GM23248 (cell line): ENCODE results near the gene TMEM14C. TPM values are rescaled to one million over a fixed set of nuclear protein-coding genes. Genes with fewer than 3 reads are reported as not detected.

Experiments
- DNase-seq: peaks from one replicate; pipeline ENCODE4 v3.0.0-alpha.2; 2015
- H2AFZ ChIP-seq: fragments of 200-600 bp; sonication (generic); 2 replicates; pipeline ENCODE4 v1.6.1; 2016; ENCODE audit warnings: antibody characterized with exemption
- H3F3A ChIP-seq: fragments of 200-600 bp; sonication (generic); 2 replicates; pipeline ENCODE4 v1.6.1; 2016; ENCODE audit warnings: mild to moderate bottlenecking, antibody characterized with exemption, mixed run types; ENCODE audit not compliant: insufficient read depth
- H3K27ac ChIP-seq: fragments of 200-600 bp; sonication (generic); 2 replicates; pipeline ENCODE4 v1.5.1; 2016; ENCODE audit warnings: mild to moderate bottlenecking
- H3K27me3 ChIP-seq: fragments of 200-600 bp; sonication (generic); replicated peaks from 2 replicates; pipeline ENCODE4 v1.6.1; 2016; ENCODE audit warnings: mild to moderate bottlenecking; ENCODE audit not compliant: insufficient read depth
- H3K36me3 ChIP-seq: fragments of 200-600 bp; sonication (generic); 2 replicates; pipeline ENCODE4 v1.6.1; 2016; ENCODE audit warnings: low read depth, mild to moderate bottlenecking
- H3K4me1 ChIP-seq: fragments of 200-600 bp; sonication (generic); 2 replicates; pipeline ENCODE4 v1.6.1; 2016; ENCODE audit warnings: mild to moderate bottlenecking; ENCODE audit not compliant: insufficient read depth
- H3K4me2 ChIP-seq: fragments of 200-600 bp; sonication (generic); one replicate; pipeline ENCODE4 v1.6.1; 2016; ENCODE audit warnings: mild to moderate bottlenecking; ENCODE audit not compliant: unreplicated experiment
- H3K4me3 ChIP-seq: fragments of 200-600 bp; sonication (generic); 2 replicates; pipeline ENCODE4 v1.5.1; 2016; ENCODE audit warnings: mild to moderate bottlenecking
- H3K79me2 ChIP-seq: fragments of 200-600 bp; sonication (generic); 2 replicates; pipeline ENCODE4 v1.6.1; 2016; ENCODE audit warnings: mild to moderate bottlenecking; ENCODE audit not compliant: insufficient read depth
- H3K9ac ChIP-seq: fragments of 200-600 bp; sonication (generic); 2 replicates; pipeline ENCODE4 v1.6.1; 2016; ENCODE audit warnings: mild to moderate bottlenecking
- H3K9me2 ChIP-seq: fragments of 200-600 bp; sonication (generic); 2 replicates; pipeline ENCODE4 v1.6.1; 2016; ENCODE audit warnings: mixed run types, mild to moderate bottlenecking, moderate library complexity; ENCODE audit not compliant: insufficient read depth
- H3K9me3 ChIP-seq: fragments of 200-600 bp; sonication (generic); one replicate; pipeline ENCODE4 v1.6.1; 2017; ENCODE audit warnings: low read depth
- H4K20me1 ChIP-seq: fragments of 200-600 bp; sonication (generic); 2 replicates; pipeline ENCODE4 v1.6.0; 2016; ENCODE audit not compliant: insufficient read depth
- EZH2 ChIP-seq: fragments of 200-600 bp; sonication (generic); IDR thresholded peaks from 2 replicates; pipeline ENCODE4 v1.6.1; 2018; ENCODE audit warnings: antibody characterized with exemption, mild to moderate bottlenecking; ENCODE audit not compliant: insufficient read depth, poor library complexity, severe bottlenecking
- EZH2phosphoT487 ChIP-seq: fragments of 200-600 bp; sonication (generic); IDR thresholded peaks from 2 replicates; pipeline ENCODE4 v1.6.1; 2018; ENCODE audit warnings: antibody characterized with exemption, moderate library complexity, mild to moderate bottlenecking, low read depth; ENCODE audit not compliant: insufficient read depth
- WGBS, 2 experiments: methylation state at CpG; one replicate each; pipeline ENCODE4 v1.1.6; 2015 to 2017; ENCODE audit warnings: low lambda C conversion rate in 2 of 2, low coverage in 1 of 2; ENCODE audit errors: missing lambda C conversion rate in 2 of 2; 5-methylcytosine and 5-hydroxymethylcytosine counted together
- in situ Hi-C: fragments of 300-500 bp; cut with MboI; formaldehyde crosslinking; loops from 2 replicates; pipeline ENCODE4 v1.15.0; 2020
- polyA plus RNA-seq: library from polyadenylated mRNA; unstranded; fragments of >200 nt; fragmentation: Nextera tagmentation; extraction: Ambion mirVana; gene quantifications from 2 replicates; pipeline ENCODE4 v1.2.1, GENCODE V29; 2016
- total RNA-seq: library from RNA; depleted of rRNA; stranded (reverse); fragments of >200 nt; shearing (Covaris generic); gene quantifications from 2 replicates; pipeline ENCODE4 v1.2.3, GENCODE V29; 2014

Gene TMEM14C
- total and polyA plus RNA-seq, 2 experiments from 2014 or later = 164 to 272 TPM

- H3F3A ChIP-seq = no peaks in the 10 kb centered on the region
- in situ Hi-C loops = no loop called here
- H3K27me3 ChIP-seq = no peaks in the 10 kb centered on the region
- no peak overlapping the region for H3K4me2 ChIP-seq
- no peaks in the 10 kb centered on the region for H3K79me2 ChIP-seq
- no peaks in the 10 kb centered on the region for H3K9me2 ChIP-seq
- TF ChIP-seq EZH2phosphoT487 = no peak
- TF ChIP-seq EZH2 = no peak
- H3K36me3 ChIP-seq = no peaks in the 10 kb centered on the region
- H3K4me3 ChIP-seq = no peak overlapping the region
- H3K9me3 ChIP-seq = no peaks in the 10 kb centered on the region
- no peak overlapping the region for H3K9ac ChIP-seq
- H2AFZ ChIP-seq = no peak overlapping the region
- DNase-seq = no peak
- H3K4me1 ChIP-seq = no peaks in the 10 kb centered on the region
- no peaks in the 10 kb centered on the region for H4K20me1 ChIP-seq
- no peak overlapping the region for H3K27ac ChIP-seq
These were observed 40.4 kb upstream of the TMEM14C start for GRCh38 chr6:10682355-10682988.

- Histone ChIP-seq H3K79me2 (no peaks in the 10 kb centered on the region), H4K20me1 (no peaks in the 10 kb centered on the region), H3K4me1 (no peaks in the 10 kb centered on the region), H3K4me3 (no peak overlapping the region), H3K27ac (no peak overlapping the region), H2AFZ (no peak overlapping the region), H3K36me3 (no peaks in the 10 kb centered on the region), H3K4me2 (no peak overlapping the region), H3K9me3 (no peaks in the 10 kb centered on the region), H3K27me3 (no peaks in the 10 kb centered on the region), H3F3A (no peaks in the 10 kb centered on the region), H3K9ac (no peak overlapping the region), H3K9me2 (no peaks in the 10 kb centered on the region)
- no peak for DNase-seq
- 39 to 46% methylated on average over 5 of the region's 5 CpGs for WGBS, 2 experiments
- TF ChIP-seq EZH2phosphoT487 (no peak), EZH2 (no peak)
- in situ Hi-C loops = no loop called here
These were observed 38.3 kb upstream of the TMEM14C start for GRCh38 chr6:10684618-10685017.

- H3K9ac ChIP-seq = no peak overlapping the region
- H3K9me2 ChIP-seq = no peaks in the 10 kb centered on the region
- 47 to 54% methylated on average over 3 of the region's 3 CpGs for WGBS, 2 experiments
- in situ Hi-C loops = no loop called here
- no peaks in the 10 kb centered on the region for H3F3A ChIP-seq
- no peaks in the 10 kb centered on the region for H3K79me2 ChIP-seq
- no peak for DNase-seq
- no peak for TF ChIP-seq EZH2
- TF ChIP-seq EZH2phosphoT487 = no peak
- H3K9me3 ChIP-seq = no peaks in the 10 kb centered on the region
- no peaks in the 10 kb centered on the region for H4K20me1 ChIP-seq
- H3K4me1 ChIP-seq = no peaks in the 10 kb centered on the region
- no peak overlapping the region for H3K4me2 ChIP-seq
- H3K4me3 ChIP-seq = no peak overlapping the region
- no peak overlapping the region for H2AFZ ChIP-seq
- H3K36me3 ChIP-seq = no peaks in the 10 kb centered on the region
- no peak overlapping the region for H3K27ac ChIP-seq
- H3K27me3 ChIP-seq = no peaks in the 10 kb centered on the region
These were observed 37.6 kb upstream of the TMEM14C start for GRCh38 chr6:10685092-10685915.

GRCh38 chr6:10686901-10687300 lies 36.0 kb upstream of the TMEM14C start:
- no peak overlapping the region for H3K4me2 ChIP-seq
- H3K79me2 ChIP-seq = no peaks in the 10 kb centered on the region
- no peaks in the 10 kb centered on the region for H3K9me3 ChIP-seq
- no peaks in the 10 kb centered on the region for H3K27me3 ChIP-seq
- no peak for DNase-seq
- 71 to 74% methylated on average over 8 of the region's 8 CpGs for WGBS, 2 experiments
- no peak for TF ChIP-seq EZH2phosphoT487
- no peak for TF ChIP-seq EZH2
- H3K27ac ChIP-seq = no peak overlapping the region
- no peak overlapping the region for H3K4me3 ChIP-seq
- no peak overlapping the region for H2AFZ ChIP-seq
- H3F3A ChIP-seq = no peaks in the 10 kb centered on the region
- in situ Hi-C loops = no loop called here
- H3K9me2 ChIP-seq = no peaks in the 10 kb centered on the region
- no peaks in the 10 kb centered on the region for H3K4me1 ChIP-seq
- no peaks in the 10 kb centered on the region for H4K20me1 ChIP-seq
- no peaks in the 10 kb centered on the region for H3K36me3 ChIP-seq
- no peak overlapping the region for H3K9ac ChIP-seq
